Testis (tissue), 3 donors: ENCODE data around the gene PROP1. TPM values are rescaled to one million over a fixed set of nuclear protein-coding genes. Genes with fewer than 3 reads are reported as not detected.
"Not testable (repeated sequence)": the region's sequence is repeated elsewhere in the genome, so short reads cannot be mapped to it uniquely, and the experiment has no call there.

ENCODE experiments used
- DNase-seq: peaks from one replicate; pipeline ENCODE4 v3.0.0-alpha.2; 2019
- H3K27ac ChIP-seq, 2 donors: fragments of 200-600 bp; sonication (generic); one replicate each; pipeline ENCODE4 v1.5.1; 2019
- H3K27me3 ChIP-seq: fragments of 200-600 bp; sonication (generic); one replicate; pipeline ENCODE4 v1.5.1; 2019
- H3K36me3 ChIP-seq: fragments of 200-600 bp; sonication (generic); one replicate; pipeline ENCODE4 v1.5.1; 2017; ENCODE audit warnings: low read depth; ENCODE audit errors: missing control alignments
- H3K4me1 ChIP-seq: fragments of 200-600 bp; sonication (generic); one replicate; pipeline ENCODE4 v1.5.1; 2019
- H3K4me3 ChIP-seq, 2 donors: fragments of 200-600 bp; sonication (generic); one replicate each; pipeline ENCODE4 v1.5.1; 2017 to 2019
- H3K9me3 ChIP-seq: fragments of 200-600 bp; sonication (generic); one replicate; pipeline ENCODE4 v1.5.1; 2017
- WGBS, 2 donors: methylation state at CpG; one replicate each; pipeline ENCODE4 v1.1.5; 2018; 5-methylcytosine and 5-hydroxymethylcytosine counted together
- intact Hi-C: fragments of 100-400 bp; cut with DNase I; formaldehyde crosslinking; loops from one replicate; pipeline ENCODE4 v1.15.1; 2023; ENCODE audit warnings: low total_unique reads
- polyA plus RNA-seq: library from polyadenylated mRNA; stranded (reverse); fragments of 350-450 nt; fragmentation: Illumina TruSeq; extraction: RNeasy Lipid Tissue Mini Kit (QIAGEN cat#74804); gene quantifications from one replicate; pipeline ENCODE4 v1.2.3, GENCODE V29; 2014; ENCODE audit warnings: low read depth, low replicate concordance; ENCODE audit not compliant: insufficient read depth
- total RNA-seq, 2 donors: library from RNA; depleted of rRNA; stranded (reverse); fragments of >200 nt; gene quantifications; one replicate each; pipeline ENCODE4 v1.2.3, GENCODE V29; 2016

Gene PROP1
- total and polyA plus RNA-seq, 3 donors from 2014 or later = not detected

- H3K36me3 ChIP-seq, DNase-seq, intact Hi-C loops, H3K27ac ChIP-seq, H3K4me1 ChIP-seq, H3K27me3 ChIP-seq, H3K9me3 ChIP-seq, H3K4me3 ChIP-seq: not testable (repeated sequence)
- 58 to 60% methylated on average over 8 to 10 of the region's 10 CpGs for WGBS, 2 donors
Measured at GRCh38 chr5:177947912-177948311, 48.1 kb downstream of the PROP1 start.

GRCh38 chr5:177945601-177946283 lies 50.3 kb downstream of the PROP1 start:
- H3K4me3 ChIP-seq, H3K27me3 ChIP-seq, DNase-seq, intact Hi-C loops, H3K27ac ChIP-seq, H3K36me3 ChIP-seq, H3K4me1 ChIP-seq, H3K9me3 ChIP-seq: not testable (repeated sequence)
- WGBS, 2 donors = 55 to 69% methylated on average over 3 to 4 of the region's 12 CpGs

GRCh38 chr5:177945145-177945544 lies 50.9 kb downstream of the PROP1 start:
- H3K4me1 ChIP-seq, DNase-seq, H3K9me3 ChIP-seq, H3K27me3 ChIP-seq, intact Hi-C loops, H3K4me3 ChIP-seq, H3K36me3 ChIP-seq, H3K27ac ChIP-seq: not testable (repeated sequence)
- 93 to 94% methylated on average over 11 to 13 of the region's 13 CpGs for WGBS, 2 donors

- H3K27ac ChIP-seq, H3K36me3 ChIP-seq, intact Hi-C loops, DNase-seq, H3K27me3 ChIP-seq, H3K4me1 ChIP-seq, H3K9me3 ChIP-seq: not testable (repeated sequence)
- peak overlapping the region; percentile 36 to 51 for H3K4me3 ChIP-seq
- 0% methylated on average over 5 of the region's 66 CpGs; no CpG with 5 or more reads in 1 of the 2 donors for WGBS, 2 donors
Measured at GRCh38 chr5:177943805-177944736, 52.0 kb downstream of the PROP1 start.

GRCh38 chr5:177942896-177943295 lies 53.1 kb downstream of the PROP1 start:
- H3K27me3 ChIP-seq, H3K9me3 ChIP-seq, intact Hi-C loops, H3K4me1 ChIP-seq, H3K27ac ChIP-seq, H3K4me3 ChIP-seq, H3K36me3 ChIP-seq, DNase-seq: not testable (repeated sequence)
- WGBS, 2 donors = 56 to 61% methylated on average over 2 of the region's 3 CpGs

Other genes with a start within 250 kb of the PROP1 start
- gene FAM153A, start 213.3 kb downstream of the PROP1 start, total RNA-seq = 100 to 1,000 TPM; 104 to 128 TPM
- gene FAM153A, start 213.3 kb downstream of the PROP1 start, polyA plus RNA-seq = 75.0 TPM
- 1 to 10 TPM; 3.2 to 3.6 TPM for gene N4BP3, start 117.3 kb upstream of the PROP1 start, total RNA-seq
- gene N4BP3, start 117.3 kb upstream of the PROP1 start, polyA plus RNA-seq = 1.4 TPM
- 100 to 1,000 TPM in 1 of 2 donors, 10 to 100 TPM in 1; 73.0 to 102 TPM for gene RMND5B, start 134.8 kb upstream of the PROP1 start, total RNA-seq
- gene RMND5B, start 134.8 kb upstream of the PROP1 start, polyA plus RNA-seq = 181 TPM
- gene NHP2, start 157.6 kb upstream of the PROP1 start, total RNA-seq = 100 to 1,000 TPM; 132 to 208 TPM
- gene NHP2, start 157.6 kb upstream of the PROP1 start, polyA plus RNA-seq = 105 TPM
- gene GMCL2, start 191.1 kb upstream of the PROP1 start, total RNA-seq = 10 to 100 TPM in 1 of 2 donors, 1 to 10 TPM in 1; 9.8 to 11.0 TPM
- gene GMCL2, start 191.1 kb upstream of the PROP1 start, polyA plus RNA-seq = 53.5 TPM
- gene HNRNPAB, start 208.3 kb upstream of the PROP1 start, total RNA-seq = 10 to 100 TPM; 66.2 to 71.0 TPM
- gene HNRNPAB, start 208.3 kb upstream of the PROP1 start, polyA plus RNA-seq = 63.1 TPM
- 100 to 1,000 TPM; 121 to 122 TPM for gene PHYKPL, start 236.6 kb upstream of the PROP1 start, total RNA-seq
- gene PHYKPL, start 236.6 kb upstream of the PROP1 start, polyA plus RNA-seq = 81.7 TPM